ENCODE measurements around the gene PPP2R2B.
A peak's percentile ranks its signal among the peaks of the same experiment; 100 is the strongest.

PPP2R2B gene

GRCh38 chr5:146533882-146534281, 344.7 kb downstream of the PPP2R2B start:
- no peak for DNase-seq

- peak; percentile 60 for DNase-seq
Observed at GRCh38 chr5:146533260-146533857, 345.2 kb downstream of the PPP2R2B start.
